Measurements from ENCODE around the gene CRYBA1.

The CRYBA1 gene

GRCh38 chr17:29247219-29247618 is 560 bp downstream of the CRYBA1 start:
- Histone ChIP-seq H3K27ac (replicated peaks) (no peak overlapping the region), H3K4me3 (replicated peaks; ENCODE audit: insufficient read depth, low read length) (no peak overlapping the region), H3K27me3 (ENCODE audit: insufficient read depth, poor library complexity, severe bottlenecking) (no peaks in the 10 kb centered on the region)
- TF ChIP-seq CTCF (IDR thresholded peaks at IDR 0.05; ENCODE audit: insufficient read depth, low read length) (no peak), GABPA (IDR thresholded peaks at IDR 0.05; ENCODE audit: low read depth) (no peak), POLR2AphosphoS5 (IDR thresholded peaks at IDR 0.05; ENCODE audit: low read depth) (no peak), REST (IDR thresholded peaks at IDR 0.05; ENCODE audit: insufficient replicate concordance, low read depth) (no peak)
- DNase-seq (ENCODE audit: low read depth in 1 of 2, low spot score in 1 of 2) = no peak

- no peak overlapping the region for H3K4me3 ChIP-seq (replicated peaks; ENCODE audit: insufficient read depth, low read length)
- no peak for TF ChIP-seq REST (IDR thresholded peaks at IDR 0.05; ENCODE audit: insufficient replicate concordance, low read depth)
- no peak for DNase-seq (ENCODE audit: low read depth in 1 of 2, low spot score in 1 of 2)
- no peaks in the 10 kb centered on the region for H3K27me3 ChIP-seq (ENCODE audit: insufficient read depth, poor library complexity, severe bottlenecking)
- H3K27ac ChIP-seq (replicated peaks) = no peak overlapping the region
Measured at GRCh38 chr17:29248845-29249244, 2.2 kb downstream of the CRYBA1 start.

- DNase-seq (ENCODE audit: low read depth in 1 of 2, low spot score in 1 of 2) = no peak
- no peak overlapping the region for H3K27ac ChIP-seq (replicated peaks)
Measured at GRCh38 chr17:29250666-29251065, 4.0 kb downstream of the CRYBA1 start.

More at GRCh38 chr17:29250666-29251065, 4.0 kb downstream of the CRYBA1 start:
- H3K27me3 ChIP-seq (ENCODE audit: insufficient read depth, poor library complexity, severe bottlenecking) = no peaks in the 10 kb centered on the region
- H3K4me3 ChIP-seq (replicated peaks; ENCODE audit: insufficient read depth, low read length) = no peak overlapping the region
- no peak for TF ChIP-seq POLR2AphosphoS5 (IDR thresholded peaks at IDR 0.05; ENCODE audit: low read depth)
- no peak for TF ChIP-seq CTCF (IDR thresholded peaks at IDR 0.05; ENCODE audit: insufficient read depth, low read length)
- TF ChIP-seq SPI1 (IDR thresholded peaks at IDR 0.05; ENCODE audit: borderline replicate concordance, low read depth) = no peak
- no peak for TF ChIP-seq REST (IDR thresholded peaks at IDR 0.05; ENCODE audit: insufficient replicate concordance, low read depth)
